Astrocyte of the cerebellum (primary cell): ENCODE results near the gene APOC3.

Source experiments
- DNase-seq: peaks from one replicate; pipeline ENCODE4 v3.0.0-alpha.2; 2011; ENCODE audit warnings: low read depth
- H3K4me3 ChIP-seq: 2 replicates; pipeline ENCODE4 v1.5.1; 2011; ENCODE audit warnings: mild to moderate bottlenecking, low read depth, low read length, moderate library complexity
- CTCF ChIP-seq: IDR thresholded peaks from 2 replicates; pipeline ENCODE4 v1.5.1; 2012; ENCODE audit warnings: low read length, low read depth, moderate library complexity, mild to moderate bottlenecking; ENCODE audit errors: missing control alignments
- in situ Hi-C: cut with HindIII; loops from 2 replicates; pipeline ENCODE4 v1.10.0; 2017; ENCODE audit warnings: low sequenced_read_pairs

The APOC3 gene

DNA sequence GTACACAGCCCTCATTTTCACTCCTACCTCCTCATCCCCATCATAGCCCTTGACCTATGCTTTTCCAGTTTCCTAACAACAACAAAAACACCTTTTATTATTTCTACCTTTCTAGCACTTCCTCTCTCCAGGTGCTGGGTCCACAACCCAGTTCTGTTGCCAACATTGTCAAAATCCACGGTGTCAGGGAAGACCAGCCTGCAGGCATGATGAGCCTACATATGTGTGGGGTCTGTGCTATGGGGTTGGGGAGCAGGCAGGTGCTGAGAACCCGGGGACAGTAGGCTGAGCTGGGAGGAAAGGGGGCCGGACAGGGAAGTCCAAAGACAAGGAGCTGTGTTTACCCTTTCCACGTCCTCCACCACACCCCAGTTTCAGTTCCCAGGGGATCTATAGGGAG lies 41.2 kb upstream of the APOC3 start:
- peak overlapping the region; percentile 78 for H3K4me3 ChIP-seq
- no peak for TF ChIP-seq CTCF
- in situ Hi-C loops = no loop called here
- DNase-seq = no peak

GRCh38 chr11:116788975-116789374 lies 40.7 kb upstream of the APOC3 start:
- in situ Hi-C loops = no loop called here

GRCh38 chr11:116790167-116791001 lies 39.3 kb upstream of the APOC3 start:
- DNase-seq = no peak
- no peak overlapping the region for H3K4me3 ChIP-seq
- in situ Hi-C loops = no loop called here
- no peak for TF ChIP-seq CTCF

More at GRCh38 chr11:116788975-116789374, 40.7 kb upstream of the APOC3 start:
- no peak overlapping the region for H3K4me3 ChIP-seq
- no peak for TF ChIP-seq CTCF
- DNase-seq = no peak

DNA sequence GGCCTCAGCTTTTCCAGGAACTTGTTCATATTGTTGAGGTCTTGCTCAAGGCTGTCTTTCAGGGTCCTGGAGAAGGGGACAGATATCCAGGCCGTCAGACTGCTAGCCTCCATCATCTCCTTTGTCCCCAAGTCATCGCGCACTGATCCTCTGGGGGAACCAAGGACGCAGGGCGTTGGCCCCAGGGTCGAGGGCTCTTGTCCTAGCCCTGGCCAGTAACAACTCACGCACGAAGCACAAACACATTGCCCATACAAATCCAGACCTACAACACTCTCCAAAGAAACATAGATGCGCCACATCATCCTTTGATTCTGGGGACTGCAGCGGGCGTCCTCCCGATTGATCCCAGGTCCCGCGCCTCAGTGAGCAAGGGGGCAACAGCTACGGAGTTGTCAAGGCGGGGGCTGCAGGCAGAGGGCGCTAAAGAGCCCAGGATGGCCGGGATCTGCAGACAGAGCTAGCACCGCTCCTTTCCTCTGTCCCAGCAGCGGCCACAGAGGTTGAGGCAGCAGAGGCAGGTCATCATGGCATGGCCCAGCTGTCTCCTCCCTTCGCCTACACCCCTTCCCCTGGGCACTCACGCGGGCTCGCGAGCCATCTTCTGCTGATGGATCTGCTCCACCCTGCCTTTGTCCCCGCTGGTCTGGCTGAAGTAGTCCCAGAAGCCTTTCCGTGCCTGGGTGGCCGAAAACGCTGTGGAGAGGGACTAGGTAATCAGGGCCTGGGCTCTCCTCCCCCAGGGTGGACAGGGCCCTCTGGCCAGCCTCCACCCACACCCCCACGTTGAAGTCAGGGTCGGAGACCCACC lies 38.5 kb upstream of the APOC3 start:
- TF ChIP-seq CTCF = peak; percentile 91
- peak; percentile 26 for DNase-seq
- in situ Hi-C loops = no loop called here
- no peak overlapping the region for H3K4me3 ChIP-seq

DNA sequence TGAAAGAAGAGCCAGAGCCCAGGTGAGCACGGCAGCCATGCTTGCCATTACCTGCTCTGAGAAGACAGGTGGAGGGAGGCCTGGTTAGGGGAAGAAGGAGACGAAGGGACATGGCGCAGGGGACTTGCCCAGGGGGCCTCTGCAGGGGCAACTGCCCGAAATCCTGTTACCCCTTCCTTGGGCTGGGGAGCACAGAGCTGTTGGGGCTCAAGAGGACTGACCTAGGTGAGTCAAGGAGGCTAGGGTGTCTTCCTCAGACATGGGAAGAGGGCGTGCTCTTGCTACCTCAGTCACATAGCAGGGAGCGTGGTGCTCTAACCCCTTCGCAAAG lies 37.9 kb upstream of the APOC3 start, which contains the start of gene APOA5:
APOA5 (minus strand) TSS at position 67 of the 331 bp plus-strand sequence; CDS start at position 48, 19 bp downstream.
- DNase-seq = no peak
- TF ChIP-seq CTCF = no peak
- in situ Hi-C loops = no loop called here
- H3K4me3 ChIP-seq = no peak within 1 kb of the TSS

- DNase-seq = no peak
- H3K4me3 ChIP-seq = no peak overlapping the region
- TF ChIP-seq CTCF = no peak
- in situ Hi-C loops = no loop called here
Observed at GRCh38 chr11:116792144-116792868, 37.4 kb upstream of the APOC3 start.
